ENCODE data around the gene SLC22A16.

SLC22A16 gene

GRCh38 chr6:110410511-110410910 lies 65.9 kb downstream of the SLC22A16 start:
- in situ Hi-C loops (cut with MboI; ENCODE audit: low sequenced_read_pairs), result no loop called here

GRCh38 chr6:110409794-110410193 lies 66.6 kb downstream of the SLC22A16 start:
- in situ Hi-C loops (cut with MboI; ENCODE audit: low sequenced_read_pairs), result no loop called here

- in situ Hi-C loops (cut with MboI; ENCODE audit: low sequenced_read_pairs), result no loop called here
Measured at GRCh38 chr6:110408901-110409300, 67.5 kb downstream of the SLC22A16 start.

GRCh38 chr6:110404607-110405006 lies 71.8 kb downstream of the SLC22A16 start:
- in situ Hi-C loops (cut with MboI; ENCODE audit: low sequenced_read_pairs), result no loop called here

- in situ Hi-C loops (cut with MboI; ENCODE audit: low sequenced_read_pairs), result no loop called here
Measured at GRCh38 chr6:110401585-110402176, 74.7 kb downstream of the SLC22A16 start.

- in situ Hi-C loops (cut with MboI; ENCODE audit: low sequenced_read_pairs), result no loop called here
Measured at GRCh38 chr6:110400208-110400607, 76.2 kb downstream of the SLC22A16 start.

- in situ Hi-C loops (cut with MboI; ENCODE audit: low sequenced_read_pairs), result loop anchor here (25.0 kb wide), 2 partner anchors 337 to 687 kb away; no protein-coding TSS in a partner anchor
Measured at GRCh38 chr6:110399219-110400071, 77.0 kb downstream of the SLC22A16 start.

GRCh38 chr6:110398778-110399177 lies 77.6 kb downstream of the SLC22A16 start:
- in situ Hi-C loops (cut with MboI; ENCODE audit: low sequenced_read_pairs), result loop anchor here (25.0 kb wide), 2 partner anchors 336 to 686 kb away; no protein-coding TSS in a partner anchor

GRCh38 chr6:110395221-110395620 lies 81.2 kb downstream of the SLC22A16 start:
- in situ Hi-C loops (cut with MboI; ENCODE audit: low sequenced_read_pairs), result loop anchor here (25.0 kb wide), 2 partner anchors 333 to 683 kb away; no protein-coding TSS in a partner anchor

- in situ Hi-C loops (cut with MboI; ENCODE audit: low sequenced_read_pairs), result loop anchor here (25.0 kb wide), 2 partner anchors 332 to 682 kb away; no protein-coding TSS in a partner anchor
Measured at GRCh38 chr6:110394409-110394808, 82.0 kb downstream of the SLC22A16 start.

GRCh38 chr6:110392727-110393126 lies 83.7 kb downstream of the SLC22A16 start:
- in situ Hi-C loops (cut with MboI; ENCODE audit: low sequenced_read_pairs), result loop anchor here (25.0 kb wide), 2 partner anchors 330 to 680 kb away; no protein-coding TSS in a partner anchor

GRCh38 chr6:110390404-110390803 lies 86.0 kb downstream of the SLC22A16 start:
- in situ Hi-C loops (cut with MboI; ENCODE audit: low sequenced_read_pairs), result loop anchor here (25.0 kb wide), 2 partner anchors 328 to 678 kb away; no protein-coding TSS in a partner anchor

GRCh38 chr6:110389689-110390382 lies 86.6 kb downstream of the SLC22A16 start:
- in situ Hi-C loops (cut with MboI; ENCODE audit: low sequenced_read_pairs), result loop anchor here (25.0 kb wide), 2 partner anchors 328 to 678 kb away; no protein-coding TSS in a partner anchor

GRCh38 chr6:110387986-110388385 lies 88.4 kb downstream of the SLC22A16 start:
- in situ Hi-C loops (cut with MboI; ENCODE audit: low sequenced_read_pairs), result loop anchor here (25.0 kb wide), 2 partner anchors 326 to 676 kb away; no protein-coding TSS in a partner anchor

GRCh38 chr6:110385458-110385863 lies 91.0 kb downstream of the SLC22A16 start:
- in situ Hi-C loops (cut with MboI; ENCODE audit: low sequenced_read_pairs), result loop anchor here (25.0 kb wide), 2 partner anchors 323 to 673 kb away; no protein-coding TSS in a partner anchor

- in situ Hi-C loops (cut with MboI; ENCODE audit: low sequenced_read_pairs), result loop anchor here (25.0 kb wide), 2 partner anchors 316 to 666 kb away; no protein-coding TSS in a partner anchor
Measured at GRCh38 chr6:110378552-110378951, 97.9 kb downstream of the SLC22A16 start.

All from HL-60/S4 treated with phorbol 12-myristate 13-acetate at 8.2 ng/mL for 4 days and 3 days (cell line).